Measurements from ENCODE around the gene SPRYD3.

- no peak for TF ChIP-seq ZNF654 (tag by site-specific recombination; IDR thresholded peaks at IDR 0.05; ENCODE audit: low read depth)
- TF ChIP-seq ZNF23 (tag by site-specific recombination; IDR thresholded peaks at IDR 0.05; ENCODE audit: borderline replicate concordance) = no peak
- no peak for TF ChIP-seq ZBTB10 (tag by site-specific recombination; IDR thresholded peaks at IDR 0.05)
- TF ChIP-seq REPIN1 (tag by site-specific recombination; IDR thresholded peaks at IDR 0.05; ENCODE audit: low read depth) = no peak
- TF ChIP-seq ZNF280D (tag by site-specific recombination; IDR thresholded peaks at IDR 0.05) = no peak
- TF ChIP-seq CTCF (tag by site-specific recombination; IDR thresholded peaks at IDR 0.05) = no peak
- no peak for TF ChIP-seq ZNF785 (tag by site-specific recombination; IDR thresholded peaks at IDR 0.05)
- no peak for TF ChIP-seq SCRT2 (tag by site-specific recombination; IDR thresholded peaks at IDR 0.05)
- no peak for TF ChIP-seq BCL11B (tag by site-specific recombination; IDR thresholded peaks at IDR 0.05; ENCODE audit: low read depth)
- no peak for TF ChIP-seq PBX3 (CRISPR knock-in tag; IDR thresholded peaks at IDR 0.05)
These were observed 24.0 kb upstream of the SPRYD3 start, which contains the start of gene SOAT2 for GRCh38 chr12:53102883-53103807.
